LNCaP clone FGC (cell line): Measurements from ENCODE around the gene OR2M3.
A peak's percentile ranks its signal among the peaks of the same experiment; 100 is the strongest.
"Not testable (repeated sequence)": the region's sequence is repeated elsewhere in the genome, so short reads cannot be mapped to it uniquely, and the experiment has no call there.

Source experiments
- DNase-seq: peaks from one replicate; pipeline ENCODE4 v3.0.0-alpha.2; 2011; ENCODE audit warnings: low read depth
- H3K4me3 ChIP-seq: 2 replicates; pipeline ENCODE4 v1.5.1; 2011; ENCODE audit warnings: mild to moderate bottlenecking, low read depth, low read length, control low read depth
- TF ChIP-seq, protein P1 (sequence below): IDR thresholded peaks from 2 replicates; pipeline ENCODE4 v1.5.1; 2012; ENCODE audit warnings: mild to moderate bottlenecking; ENCODE audit not compliant: control insufficient read depth, insufficient read depth; ENCODE audit errors: extremely low read depth

The OR2M3 gene

GRCh38 chr1:248229360-248229908, 32.4 kb downstream of the OR2M3 start:
- no peak for DNase-seq
- TF ChIP-seq, protein P1, sequence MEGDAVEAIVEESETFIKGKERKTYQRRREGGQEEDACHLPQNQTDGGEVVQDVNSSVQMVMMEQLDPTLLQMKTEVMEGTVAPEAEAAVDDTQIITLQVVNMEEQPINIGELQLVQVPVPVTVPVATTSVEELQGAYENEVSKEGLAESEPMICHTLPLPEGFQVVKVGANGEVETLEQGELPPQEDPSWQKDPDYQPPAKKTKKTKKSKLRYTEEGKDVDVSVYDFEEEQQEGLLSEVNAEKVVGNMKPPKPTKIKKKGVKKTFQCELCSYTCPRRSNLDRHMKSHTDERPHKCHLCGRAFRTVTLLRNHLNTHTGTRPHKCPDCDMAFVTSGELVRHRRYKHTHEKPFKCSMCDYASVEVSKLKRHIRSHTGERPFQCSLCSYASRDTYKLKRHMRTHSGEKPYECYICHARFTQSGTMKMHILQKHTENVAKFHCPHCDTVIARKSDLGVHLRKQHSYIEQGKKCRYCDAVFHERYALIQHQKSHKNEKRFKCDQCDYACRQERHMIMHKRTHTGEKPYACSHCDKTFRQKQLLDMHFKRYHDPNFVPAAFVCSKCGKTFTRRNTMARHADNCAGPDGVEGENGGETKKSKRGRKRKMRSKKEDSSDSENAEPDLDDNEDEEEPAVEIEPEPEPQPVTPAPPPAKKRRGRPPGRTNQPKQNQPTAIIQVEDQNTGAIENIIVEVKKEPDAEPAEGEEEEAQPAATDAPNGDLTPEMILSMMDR = no peak
- H3K4me3 ChIP-seq = no peak overlapping the region

- no peak for DNase-seq
- TF ChIP-seq, protein P1 = no peak
- H3K4me3 ChIP-seq = no peak within 1 kb of the TSS
These were observed 34.1 kb downstream of the OR2M3 start, which contains the start of gene OR2M4 for GRCh38 chr1:248231117-248231516. OR2M4 (plus strand) TSS chr1:248231417; CDS start chr1:248238929, 7,512 bp downstream.

GRCh38 chr1:248239478-248239877, 42.4 kb downstream of the OR2M3 start:
- H3K4me3 ChIP-seq = no peak overlapping the region
- DNase-seq = no peak
- TF ChIP-seq, protein P1 = no peak

DNA sequence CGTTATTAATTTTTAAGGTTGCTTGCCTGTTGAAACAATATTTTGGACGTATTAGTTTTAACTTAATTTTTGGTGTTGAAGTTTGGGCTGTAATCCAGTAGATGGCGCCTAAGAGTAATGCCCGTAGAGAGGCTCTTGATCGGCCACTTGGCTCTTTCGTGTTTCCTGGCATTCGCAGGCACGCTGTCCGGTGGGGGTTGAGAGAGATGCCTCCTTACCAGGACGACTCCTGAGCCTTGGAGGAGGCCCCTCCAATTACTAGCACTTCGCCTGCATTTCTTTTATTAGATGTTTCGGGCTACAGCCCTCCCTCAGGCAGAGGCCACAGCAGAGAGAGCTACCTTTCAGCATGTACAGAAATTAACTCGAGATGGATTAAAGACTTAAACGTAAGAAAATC, 46.1 kb downstream of the OR2M3 start:
- H3K4me3 ChIP-seq = no peak overlapping the region
- DNase-seq = peak; percentile 15
- TF ChIP-seq, protein P1 = peak; percentile 73

GRCh38 chr1:248259309-248259708, 62.2 kb downstream of the OR2M3 start:
- not testable (repeated sequence) for H3K4me3 ChIP-seq, DNase-seq
